ENCODE measurements around the gene RBMS3. TPM values are rescaled to one million over a fixed set of nuclear protein-coding genes. Genes with fewer than 3 reads are reported as not detected.
"Not testable (repeated sequence)": the region's sequence is repeated elsewhere in the genome, so short reads cannot be mapped to it uniquely, and the experiment has no call there.

Gene RBMS3
- total RNA-seq, 2 donors from 2014 or later, result 87.1 to 109 TPM

DNA sequence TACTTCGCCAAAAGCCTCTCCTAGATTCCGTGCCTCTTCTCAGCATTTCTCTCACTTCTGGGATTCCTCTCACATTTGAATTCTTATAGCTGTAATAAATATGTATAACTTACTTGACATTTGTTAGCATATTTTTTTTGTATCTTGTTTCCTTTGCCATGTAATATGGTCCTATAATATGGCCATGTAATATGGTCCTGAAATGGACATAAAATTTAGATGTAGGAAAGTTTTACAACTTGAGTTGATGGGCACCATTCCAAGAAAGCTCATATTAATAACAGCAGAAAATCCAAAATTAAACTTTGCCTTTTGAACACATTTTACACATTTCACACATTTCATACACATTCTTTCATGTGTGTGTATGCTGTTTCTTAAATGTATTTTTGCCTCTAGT is 480.6 kb downstream of the RBMS3 start:
- intact Hi-C loops (cut with DNase I), result loop anchor here in 1 of 2 donors (10.0 kb wide), 2 partner anchors 487 to 847 kb away; no protein-coding TSS in a partner anchor
- no peak for DNase-seq (ENCODE audit: low spot score)

DNA sequence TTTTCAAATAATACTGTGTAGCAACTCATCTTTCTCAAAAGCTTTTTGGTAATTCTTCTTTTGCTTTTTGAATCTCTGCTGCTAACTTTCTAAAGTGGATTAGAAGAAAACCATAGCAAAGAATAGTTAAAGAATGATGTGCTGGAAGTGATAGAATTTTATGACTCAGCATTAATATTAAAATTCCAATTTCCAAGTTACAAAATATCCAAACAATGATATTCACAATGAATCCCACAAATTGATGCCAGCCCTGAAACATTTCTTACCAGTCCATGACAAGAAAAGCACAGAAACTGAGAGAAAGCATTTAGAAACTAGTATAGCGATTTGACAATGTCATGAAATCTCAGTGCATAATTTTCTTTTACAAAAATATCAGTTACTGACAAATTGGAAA is 482.2 kb downstream of the RBMS3 start:
- no peak for DNase-seq (ENCODE audit: low spot score)
- intact Hi-C loops (cut with DNase I), result loop anchor here in 1 of 2 donors (10.0 kb wide), 2 partner anchors 488 to 848 kb away; no protein-coding TSS in a partner anchor

DNA sequence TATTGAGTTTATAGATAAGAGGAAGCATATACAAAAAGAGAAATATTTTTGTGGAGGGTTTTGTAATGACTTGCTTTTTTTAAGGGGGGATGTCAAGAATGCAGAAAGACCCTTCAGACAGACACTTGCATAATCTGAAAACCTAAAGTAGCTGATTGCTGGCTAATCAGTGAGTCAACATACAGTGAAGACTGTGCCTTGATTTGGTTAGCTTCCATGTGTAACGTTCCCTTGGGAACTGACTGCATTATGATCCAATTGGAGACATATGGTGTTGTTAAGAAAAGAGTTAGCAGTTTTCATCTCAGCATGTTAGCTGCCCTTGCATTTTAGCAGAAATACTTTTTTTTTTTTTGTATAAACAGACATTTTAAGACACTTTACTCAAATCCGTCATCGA is 483.2 kb downstream of the RBMS3 start:
- no peak for DNase-seq (ENCODE audit: low spot score)
- intact Hi-C loops (cut with DNase I), result loop anchor here in 1 of 2 donors (10.0 kb wide), 2 partner anchors 489 to 849 kb away; no protein-coding TSS in a partner anchor

DNA sequence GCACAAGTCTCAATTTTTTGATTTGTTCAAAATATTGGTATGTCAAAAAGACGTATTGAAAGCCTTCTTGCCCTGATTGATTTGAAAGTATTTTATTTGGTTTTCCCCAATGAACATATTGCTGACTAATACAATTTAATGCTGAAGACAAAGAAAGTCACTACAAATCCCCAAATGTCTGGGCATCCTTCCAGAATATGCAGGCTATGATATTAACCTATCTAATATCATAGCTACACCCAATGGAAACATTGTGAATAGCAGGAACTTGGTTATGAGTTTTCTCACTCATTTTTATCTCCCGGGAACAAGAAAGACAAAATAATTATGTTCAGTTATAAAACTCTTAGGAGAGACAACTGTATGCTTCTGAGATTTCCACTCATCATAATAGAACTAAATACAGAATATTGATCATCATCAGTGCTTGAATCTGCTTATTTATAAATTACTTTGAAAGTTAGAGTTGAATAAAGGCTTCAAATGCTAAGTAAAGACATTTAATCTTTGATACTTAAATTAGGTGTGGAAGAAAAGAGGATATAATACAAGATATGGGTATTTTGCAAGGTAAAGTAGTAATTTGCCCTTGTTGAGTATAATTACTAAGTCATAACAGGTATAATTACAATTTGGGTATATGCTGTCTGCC is 483.9 kb downstream of the RBMS3 start:
- intact Hi-C loops (cut with DNase I), result loop anchor here in 1 of 2 donors (10.0 kb wide), 2 partner anchors 490 to 850 kb away; no protein-coding TSS in a partner anchor
- DNase-seq (ENCODE audit: low spot score), result no peak

DNA sequence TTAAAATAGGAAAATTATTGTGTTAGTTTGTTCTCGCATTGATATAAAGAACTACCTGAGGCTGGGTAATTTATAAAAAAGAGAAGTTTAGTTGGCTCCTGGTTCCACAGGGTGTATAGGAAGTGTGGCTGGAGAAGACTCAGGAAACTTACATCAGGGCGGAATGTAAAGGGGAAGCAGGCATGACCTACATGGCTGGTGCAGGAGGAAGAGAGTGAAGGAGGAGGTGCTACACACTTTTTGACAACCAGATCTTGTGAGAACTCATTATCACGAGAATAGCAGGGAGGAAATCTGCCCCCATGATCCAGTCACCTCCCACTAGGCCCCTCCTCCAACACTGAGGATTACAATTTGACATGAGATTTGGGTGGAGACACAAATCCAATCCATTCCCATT is 490.7 kb downstream of the RBMS3 start:
- no peak for DNase-seq (ENCODE audit: low spot score)

DNA sequence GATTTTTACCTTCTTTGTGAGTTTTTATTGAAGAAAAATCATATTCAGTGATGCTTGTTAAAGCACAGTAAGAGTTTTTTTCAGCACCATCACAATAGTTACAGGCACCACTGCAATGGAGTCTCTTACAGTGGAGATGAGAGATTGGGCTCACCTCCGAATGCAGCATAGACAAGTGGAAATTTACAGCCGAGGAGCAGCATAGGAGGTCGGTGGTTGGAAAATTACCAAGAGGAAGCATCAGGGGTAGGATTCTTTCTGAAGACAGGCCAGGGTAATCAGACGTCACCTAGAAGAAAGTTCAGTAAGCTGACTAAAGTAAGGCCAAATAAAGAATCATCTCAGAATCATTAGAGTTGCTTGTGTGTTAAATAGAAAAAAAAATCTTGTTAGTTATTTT is 491.6 kb downstream of the RBMS3 start:
- intact Hi-C loops (cut with DNase I), result no loop called here
- no peak for DNase-seq (ENCODE audit: low spot score)

More for the DNA sequence above, 490.7 kb downstream of the RBMS3 start:
- intact Hi-C loops (cut with DNase I), result no loop called here

DNA sequence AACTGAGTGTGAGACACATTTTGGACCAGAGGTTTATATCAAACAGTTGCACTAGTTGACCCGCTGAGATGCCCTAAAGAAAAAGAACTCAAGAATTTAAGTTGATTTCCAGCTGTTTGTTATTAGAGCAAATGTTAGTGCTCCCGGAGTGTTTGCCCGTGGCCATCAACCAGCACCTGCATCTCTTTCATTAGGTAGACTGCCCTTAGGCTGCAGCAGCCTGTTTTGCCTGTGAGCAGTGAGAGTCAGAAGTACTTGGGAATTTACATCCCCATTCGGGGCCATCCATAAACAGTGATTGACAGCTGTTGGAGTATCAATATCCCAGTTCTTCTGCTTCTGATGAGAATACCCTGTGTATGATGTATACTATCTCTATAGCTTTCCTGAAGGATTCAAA is 492.6 kb downstream of the RBMS3 start:
- DNase-seq (ENCODE audit: low spot score), result no peak
- intact Hi-C loops (cut with DNase I), result no loop called here

DNA sequence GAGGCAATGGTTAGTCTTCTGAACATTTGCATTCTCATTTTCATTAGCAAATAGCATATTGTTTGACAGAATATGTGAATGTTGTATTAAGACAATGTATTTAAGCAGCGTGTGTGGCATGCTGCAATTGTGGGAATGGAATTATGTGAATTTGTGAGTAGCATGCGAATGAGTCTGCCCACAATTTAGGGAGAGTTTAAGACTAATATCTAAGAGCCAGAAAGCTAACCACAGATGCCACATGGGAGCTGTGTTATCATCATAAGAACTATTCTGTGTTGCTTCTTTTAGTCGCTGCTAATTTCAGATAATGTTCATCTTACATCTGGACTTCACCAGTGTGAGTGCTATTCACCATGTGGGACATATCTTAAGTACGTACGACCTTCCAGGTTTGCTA is 494.5 kb downstream of the RBMS3 start:
- intact Hi-C loops (cut with DNase I), result no loop called here

DNA sequence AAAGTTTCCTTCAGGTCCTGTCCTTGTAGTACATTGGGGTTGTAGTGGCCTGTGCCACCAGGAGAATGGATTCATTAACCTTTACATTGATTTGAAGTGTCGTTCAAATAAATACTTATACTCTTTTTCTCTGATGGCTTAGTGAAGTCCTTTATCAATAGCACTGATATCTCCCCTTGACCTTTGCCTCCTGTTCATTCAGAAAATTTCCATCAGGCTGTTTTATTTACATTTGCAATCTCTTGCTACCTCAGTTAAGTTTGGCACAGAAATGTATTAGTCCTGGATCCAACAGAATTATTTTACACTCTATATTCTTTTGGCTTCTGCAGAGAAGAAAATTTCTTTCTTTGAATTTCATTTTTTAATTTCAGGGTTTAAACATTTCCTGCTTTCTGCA is 497.0 kb downstream of the RBMS3 start:
- no peak for DNase-seq (ENCODE audit: low spot score)
- intact Hi-C loops (cut with DNase I), result no loop called here

More for the DNA sequence above, 494.5 kb downstream of the RBMS3 start:
- no peak for DNase-seq (ENCODE audit: low spot score)

DNA sequence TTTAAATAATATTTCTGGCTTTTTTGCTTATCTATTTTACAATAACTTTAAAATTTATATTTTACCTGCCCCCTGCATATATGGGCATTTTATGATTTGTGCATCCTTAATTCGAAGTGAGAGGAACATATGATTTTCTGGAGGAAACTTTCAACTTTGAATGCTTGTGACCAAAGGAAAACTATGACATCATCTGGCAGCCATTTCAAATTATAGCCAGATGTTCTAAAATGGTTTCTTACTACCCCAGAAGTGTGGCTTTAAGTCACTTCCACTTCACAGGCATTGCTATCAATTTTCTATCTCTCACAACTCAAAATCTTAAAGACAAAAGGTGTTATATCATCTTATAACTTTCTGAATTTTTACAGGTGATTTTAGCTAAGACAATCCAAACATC is 508.8 kb downstream of the RBMS3 start:
- intact Hi-C loops (cut with DNase I), result no loop called here
- no peak for DNase-seq (ENCODE audit: low spot score)

DNA sequence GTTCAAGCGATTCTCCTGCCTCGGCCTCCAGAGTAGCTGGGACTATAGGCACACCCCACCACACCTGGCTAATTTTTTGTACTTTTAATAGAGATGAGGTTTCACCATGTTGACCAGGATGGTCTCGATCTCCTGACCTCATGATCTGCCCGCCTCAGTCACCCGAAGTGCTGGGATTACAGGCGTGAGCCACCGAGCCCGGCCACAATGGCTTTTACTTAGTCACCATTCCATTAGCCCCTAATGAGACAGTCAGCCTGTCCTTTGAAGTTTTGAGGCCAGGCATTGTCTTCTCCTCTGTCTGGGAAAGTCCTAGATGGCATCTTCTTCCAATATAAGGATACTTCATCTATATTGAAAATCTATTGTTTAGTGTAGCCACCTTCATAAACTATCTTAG is 515.9 kb downstream of the RBMS3 start:
- DNase-seq (ENCODE audit: low spot score), result no peak
- intact Hi-C loops (cut with DNase I), result no loop called here

DNA sequence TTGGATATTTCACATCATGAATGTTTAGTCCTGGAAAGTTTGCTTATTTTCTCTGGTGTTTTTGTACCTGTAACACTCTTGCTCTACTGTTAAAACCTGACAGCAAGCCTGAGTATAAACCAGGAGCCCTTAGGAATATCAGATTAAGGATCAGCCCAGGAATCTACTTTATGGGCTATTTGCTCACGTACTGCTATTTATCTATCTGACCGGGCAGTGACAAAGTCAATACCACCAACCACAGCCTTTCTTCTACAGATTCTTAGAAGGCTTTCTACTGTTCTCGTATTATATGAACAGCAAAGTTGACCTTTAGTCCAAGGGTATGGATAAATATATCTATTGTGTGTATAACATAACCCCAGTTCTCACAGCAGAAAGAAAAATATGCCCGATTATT is 521.2 kb downstream of the RBMS3 start:
- intact Hi-C loops (cut with DNase I), result no loop called here
- no peak for DNase-seq (ENCODE audit: low spot score)

DNA sequence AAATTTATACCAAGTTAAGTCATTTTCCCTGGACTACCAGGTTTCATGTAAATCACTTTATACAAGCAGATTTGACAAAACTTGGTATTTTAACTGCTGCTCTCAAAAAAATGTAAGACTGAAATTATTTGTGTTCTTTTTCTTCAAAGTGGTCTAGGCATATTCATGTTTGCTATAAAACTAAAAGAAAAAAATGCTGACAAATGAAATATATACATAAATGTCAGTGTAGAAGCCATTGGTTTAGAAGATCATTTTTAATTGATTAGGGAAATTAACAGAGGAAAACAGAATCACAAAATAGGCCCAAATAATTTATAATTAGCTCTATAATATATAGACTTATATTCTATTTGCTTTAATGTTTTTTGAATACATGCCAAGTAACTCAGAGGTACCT is 523.2 kb downstream of the RBMS3 start:
- intact Hi-C loops (cut with DNase I), result no loop called here
- DNase-seq (ENCODE audit: low spot score), result no peak

DNA sequence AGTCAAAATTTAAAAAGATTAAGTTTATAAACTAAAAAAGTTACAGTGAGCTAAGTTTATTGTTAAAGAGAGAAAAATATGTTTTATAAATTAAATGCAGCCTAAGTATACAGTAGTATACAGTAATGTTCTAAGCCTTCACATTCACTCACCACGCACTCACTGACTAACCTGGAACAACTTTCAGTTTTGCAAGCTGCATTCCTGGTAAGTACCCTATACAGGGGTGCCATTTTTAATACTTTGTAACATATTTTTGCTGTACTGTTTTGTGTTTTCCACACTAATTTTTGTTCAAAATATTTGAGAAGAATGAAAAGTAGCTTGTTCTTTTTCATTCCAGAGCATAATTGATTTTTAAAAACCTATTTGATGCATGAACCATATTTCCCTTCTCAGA is 524.9 kb downstream of the RBMS3 start:
- DNase-seq (ENCODE audit: low spot score), result no peak
- intact Hi-C loops (cut with DNase I), result no loop called here

DNA sequence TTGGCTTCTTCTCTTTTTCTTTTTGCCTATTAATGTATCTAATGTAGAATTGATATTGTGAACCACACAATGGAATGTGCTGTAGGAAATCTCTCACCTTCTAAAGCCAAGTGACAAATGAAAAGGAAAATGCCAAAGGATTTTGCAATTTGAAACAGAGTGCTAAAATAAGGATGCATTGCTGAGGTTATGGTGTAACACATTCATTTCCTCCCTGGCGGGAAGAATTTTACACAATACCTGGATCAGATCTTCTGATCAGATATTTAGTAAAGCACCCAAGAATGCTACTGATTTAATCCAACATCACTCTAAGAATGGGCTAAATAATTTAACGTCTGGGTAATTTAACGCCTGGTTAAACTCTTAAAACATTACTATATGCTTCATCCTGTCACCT is 527.5 kb downstream of the RBMS3 start:
- intact Hi-C loops (cut with DNase I); DNase-seq (ENCODE audit: low spot score): not testable (repeated sequence)

DNA sequence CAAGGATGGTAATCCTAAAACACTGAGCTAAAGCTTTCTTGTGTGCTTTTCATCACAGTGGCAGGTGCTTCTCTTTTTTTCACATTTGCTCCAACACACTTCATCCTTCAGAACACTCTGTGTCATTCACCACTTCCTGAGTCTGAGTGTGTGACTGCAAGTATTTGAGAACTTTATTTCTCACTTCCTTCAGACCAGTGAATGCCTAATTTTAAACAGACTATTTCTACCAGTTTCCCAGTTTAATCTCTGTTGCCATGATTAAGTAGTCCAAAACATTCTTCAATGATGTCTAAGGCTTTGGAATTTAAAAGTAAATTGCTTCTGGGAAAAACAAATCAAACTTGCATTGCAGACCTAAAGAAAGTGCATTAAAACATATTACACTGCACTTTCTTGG is 541.2 kb downstream of the RBMS3 start:
- no peak for DNase-seq (ENCODE audit: low spot score)
- intact Hi-C loops (cut with DNase I), result loop anchor here in 1 of 2 donors (10.0 kb wide), 1 partner anchor 1853 kb away; no protein-coding TSS in a partner anchor

DNA sequence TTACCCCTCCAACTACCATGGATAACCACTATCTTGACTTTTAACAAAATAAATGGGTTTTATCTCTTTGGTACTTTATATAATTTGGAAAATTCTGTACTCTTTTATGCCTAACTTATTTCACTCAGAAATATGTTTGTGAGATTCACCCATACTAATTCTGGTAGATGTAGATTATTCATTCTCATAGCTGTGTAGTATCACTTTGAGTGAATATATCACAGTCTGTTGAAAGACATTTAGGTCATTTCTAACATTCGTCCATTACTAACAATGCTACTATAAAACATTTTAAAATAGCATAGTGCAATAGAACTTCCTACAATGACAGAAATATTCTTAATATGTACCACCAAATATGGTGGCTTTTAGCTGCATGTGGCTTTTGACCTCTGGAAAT is 542.4 kb downstream of the RBMS3 start:
- DNase-seq (ENCODE audit: low spot score), result no peak
- intact Hi-C loops (cut with DNase I), result loop anchor here in 1 of 2 donors (10.0 kb wide), 1 partner anchor 1852 kb away; no protein-coding TSS in a partner anchor

DNA sequence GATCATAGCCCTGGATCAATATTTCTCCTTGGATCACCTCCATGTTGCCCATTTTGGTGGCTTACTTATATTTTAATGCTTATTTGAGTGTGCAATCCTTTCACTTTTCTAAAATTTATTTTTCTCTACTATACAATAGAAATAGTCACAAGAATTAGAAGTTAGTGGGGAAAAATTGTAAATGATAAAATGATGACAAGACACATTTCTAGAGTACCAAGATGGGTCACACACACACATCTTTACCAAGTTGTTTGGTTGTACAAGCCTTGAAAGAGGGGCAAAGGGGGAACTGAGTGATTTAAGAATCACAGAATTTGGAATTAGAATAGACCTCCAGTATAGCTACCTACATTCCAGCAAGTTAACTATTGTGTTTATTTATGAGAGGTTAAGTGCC is 545.8 kb downstream of the RBMS3 start:
- DNase-seq (ENCODE audit: low spot score), result no peak
- intact Hi-C loops (cut with DNase I), result loop anchor here in 1 of 2 donors (10.0 kb wide), 1 partner anchor 1848 kb away; no protein-coding TSS in a partner anchor

DNA sequence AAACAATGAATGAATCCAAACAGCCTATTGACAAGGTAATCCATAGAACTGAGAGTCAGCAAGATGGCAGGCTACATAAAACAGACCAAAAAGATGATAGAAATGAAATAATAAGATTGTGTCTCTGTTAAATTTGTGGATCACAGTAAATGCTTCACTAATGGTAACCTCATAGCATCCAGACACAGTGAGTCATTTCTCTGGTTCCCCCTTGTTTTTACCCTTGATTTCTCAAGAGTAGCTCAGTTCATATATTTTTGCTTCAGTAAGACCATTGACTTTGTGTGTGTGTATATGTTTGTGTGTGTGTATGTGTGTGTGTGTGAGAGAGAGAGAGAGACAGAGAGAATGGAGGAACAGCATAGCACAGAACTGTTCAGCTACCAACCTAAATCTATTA is 546.9 kb downstream of the RBMS3 start:
- intact Hi-C loops (cut with DNase I), result loop anchor here in 1 of 2 donors (10.0 kb wide), 1 partner anchor 1847 kb away; no protein-coding TSS in a partner anchor
- DNase-seq (ENCODE audit: low spot score), result no peak

DNA sequence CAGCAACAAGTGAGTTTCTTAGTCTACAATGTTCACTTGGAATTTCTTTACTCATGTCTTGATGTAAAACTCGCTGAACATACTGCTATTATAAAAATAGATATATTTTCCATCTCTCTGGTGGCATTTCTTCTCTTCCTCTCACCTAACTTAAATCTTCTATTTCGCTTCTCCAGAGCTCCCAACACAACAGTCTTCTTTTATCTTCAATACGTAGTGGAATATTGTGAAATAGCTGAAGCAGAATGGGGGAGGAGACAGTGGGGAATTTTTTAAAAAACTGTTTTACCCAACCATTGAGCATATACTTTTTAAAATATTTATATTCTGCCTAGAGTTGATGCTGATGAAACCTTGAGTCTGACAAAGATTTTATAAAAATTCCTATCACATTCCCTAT is 548.5 kb downstream of the RBMS3 start:
- intact Hi-C loops (cut with DNase I), result loop anchor here in 1 of 2 donors (10.0 kb wide), 1 partner anchor 1845 kb away; no protein-coding TSS in a partner anchor
- no peak for DNase-seq (ENCODE audit: low spot score)

DNA sequence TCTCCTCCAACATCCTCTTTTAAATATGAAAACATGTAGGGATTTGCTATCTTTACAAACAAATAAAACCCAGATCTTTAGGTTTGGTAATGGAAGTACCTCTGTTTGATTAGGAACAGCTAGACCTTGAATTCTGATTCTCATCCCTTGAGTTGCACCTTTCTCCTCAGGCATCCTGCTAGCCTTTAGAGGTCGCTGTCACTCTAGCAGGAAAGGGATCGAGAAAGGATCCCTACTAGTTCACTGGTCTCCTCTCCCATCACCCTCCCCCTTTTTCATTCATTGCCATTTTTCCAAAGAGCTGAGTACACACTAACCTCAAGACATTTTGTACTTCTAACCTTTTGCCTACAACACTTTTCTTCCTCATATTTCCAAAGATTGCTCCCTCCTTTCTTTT is 569.8 kb downstream of the RBMS3 start:
- intact Hi-C loops (cut with DNase I), result no loop called here
- no peak for DNase-seq (ENCODE audit: low spot score)

All from posterior vena cava (tissue), 2 donors.